ENCODE results near the gene ZFP57.

Gene ZFP57

DNA sequence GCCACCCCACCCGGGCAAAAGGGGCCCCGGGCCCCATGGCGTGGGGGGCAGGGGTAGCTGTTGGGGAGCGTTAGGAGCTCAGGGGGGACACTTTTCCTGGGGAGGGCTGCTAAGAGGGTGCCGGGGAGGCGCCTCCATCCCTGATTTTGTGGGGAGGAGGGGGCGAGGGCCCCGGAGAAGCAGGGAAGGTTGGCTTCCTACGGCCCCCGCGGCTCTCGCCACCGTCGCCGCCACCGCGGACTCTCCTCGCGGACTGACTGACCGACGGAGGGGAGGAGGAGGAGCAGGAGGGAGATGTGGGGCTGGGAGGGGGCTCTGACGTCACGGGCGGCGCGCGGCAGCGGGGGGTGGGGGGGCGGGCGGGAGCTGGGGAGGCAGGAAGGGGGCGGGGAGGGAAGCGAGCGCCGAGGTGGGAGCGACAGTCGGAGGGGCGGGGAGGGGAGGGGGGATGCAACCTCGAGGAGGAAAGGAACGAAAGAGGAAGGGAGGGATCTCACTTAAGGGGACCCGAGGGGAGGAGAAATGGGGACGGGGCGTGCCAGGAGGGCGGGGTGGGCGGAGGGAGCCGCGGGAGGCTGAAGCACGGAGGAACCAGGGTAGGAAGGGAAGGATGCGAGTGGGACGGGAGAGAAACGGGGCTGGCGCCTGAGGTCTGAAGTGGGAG lies 53.1 kb downstream of the ZFP57 start:
- Histone ChIP-seq H4K20me1 (ENCODE audit: insufficient read depth, low read length) (no peaks in the 10 kb centered on the region), H3K36me3 (replicated peaks; ENCODE audit: insufficient read depth, low read length) (no peaks in the 10 kb centered on the region), H3F3A (ENCODE audit: insufficient read depth, low read length) (no peaks in the 10 kb centered on the region), H3K9ac (ENCODE audit: low read length) (peak overlapping the region; percentile 42; the same call in 1 of the 2 replicates), H3K9me3 (replicated peaks; ENCODE audit: insufficient read depth, low read length) (no peaks in the 10 kb centered on the region), H3K4me2 (ENCODE audit: low read depth, low read length) (peak overlapping the region; percentile 97), H3K79me2 (ENCODE audit: low read length) (no peaks in the 10 kb centered on the region), H3K27me3 (replicated peaks; ENCODE audit: insufficient read depth, low read length) (no peaks in the 10 kb centered on the region), H3K4me3 (ENCODE audit: low read length) (peak overlapping the region; percentile 83), H3K4me1 (ENCODE audit: low read length) (0 out of 2 replicates have a peak, but pooled peaks cover 5% of the 10 kb centered on the region), H2AFZ (ENCODE audit: low read length) (peak overlapping the region; percentile 75), H3K9me2 (replicated peaks; ENCODE audit: insufficient read depth, low read length) (no peaks in the 10 kb centered on the region), H3K27ac (ENCODE audit: low read length) (no peak overlapping the region)
- no peak for DNase-seq
- TF ChIP-seq, protein P1, sequence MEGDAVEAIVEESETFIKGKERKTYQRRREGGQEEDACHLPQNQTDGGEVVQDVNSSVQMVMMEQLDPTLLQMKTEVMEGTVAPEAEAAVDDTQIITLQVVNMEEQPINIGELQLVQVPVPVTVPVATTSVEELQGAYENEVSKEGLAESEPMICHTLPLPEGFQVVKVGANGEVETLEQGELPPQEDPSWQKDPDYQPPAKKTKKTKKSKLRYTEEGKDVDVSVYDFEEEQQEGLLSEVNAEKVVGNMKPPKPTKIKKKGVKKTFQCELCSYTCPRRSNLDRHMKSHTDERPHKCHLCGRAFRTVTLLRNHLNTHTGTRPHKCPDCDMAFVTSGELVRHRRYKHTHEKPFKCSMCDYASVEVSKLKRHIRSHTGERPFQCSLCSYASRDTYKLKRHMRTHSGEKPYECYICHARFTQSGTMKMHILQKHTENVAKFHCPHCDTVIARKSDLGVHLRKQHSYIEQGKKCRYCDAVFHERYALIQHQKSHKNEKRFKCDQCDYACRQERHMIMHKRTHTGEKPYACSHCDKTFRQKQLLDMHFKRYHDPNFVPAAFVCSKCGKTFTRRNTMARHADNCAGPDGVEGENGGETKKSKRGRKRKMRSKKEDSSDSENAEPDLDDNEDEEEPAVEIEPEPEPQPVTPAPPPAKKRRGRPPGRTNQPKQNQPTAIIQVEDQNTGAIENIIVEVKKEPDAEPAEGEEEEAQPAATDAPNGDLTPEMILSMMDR (IDR thresholded peaks at IDR 0.05; ENCODE audit: low read length): no peak
- no peak for TF ChIP-seq EZH2 (optimal IDR thresholded peaks at IDR 0.05; ENCODE audit: low read depth, low read length)
- no peak for TF ChIP-seq EZH2phosphoT487 (IDR thresholded peaks at IDR 0.05; ENCODE audit: low read length)

DNA sequence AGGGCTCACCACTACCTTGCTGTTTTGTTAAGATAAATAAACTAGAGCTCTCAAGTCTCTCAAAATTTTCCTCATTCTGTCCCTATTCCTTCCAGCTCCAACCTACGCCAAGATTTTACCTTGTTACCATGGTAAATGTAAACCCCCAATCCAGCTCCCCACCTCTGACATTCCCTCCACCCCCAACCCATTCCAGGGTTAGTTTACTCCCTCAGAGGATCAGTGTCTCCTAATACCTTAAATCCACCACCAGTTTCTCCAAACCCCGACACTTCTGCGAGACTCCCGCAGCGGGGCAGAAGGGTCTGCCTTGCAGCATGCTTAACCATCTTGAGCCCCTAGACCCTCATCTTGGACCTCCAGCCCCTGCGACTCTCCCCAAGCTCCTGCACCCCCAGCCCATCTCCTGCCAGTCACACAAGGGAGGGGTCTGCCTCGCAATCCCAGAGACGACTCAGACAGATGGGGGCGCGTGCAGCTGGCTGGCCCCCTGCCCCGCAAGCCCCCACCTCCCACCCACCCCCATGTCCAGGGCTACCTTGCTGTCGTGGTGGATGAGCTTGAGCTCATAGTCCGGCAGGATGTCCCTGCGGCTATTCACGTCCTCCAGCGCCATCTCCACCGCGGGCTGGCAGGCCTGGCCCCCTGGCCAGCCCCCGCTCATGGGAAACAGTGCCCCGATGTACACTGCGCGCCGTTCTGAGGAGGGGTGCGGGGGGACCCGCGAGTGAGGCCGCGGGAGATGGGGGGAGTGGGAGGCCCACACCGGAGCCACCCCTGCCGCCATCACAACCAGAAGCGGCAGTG lies 53.8 kb downstream of the ZFP57 start:
- H3K9ac ChIP-seq (ENCODE audit: low read length): no peak overlapping the region
- H3K4me1 ChIP-seq (ENCODE audit: low read length): 0 out of 2 replicates have a peak, but pooled peaks cover 5% of the 10 kb centered on the region
- H3K4me3 ChIP-seq (ENCODE audit: low read length): peak overlapping the region; percentile 30; the same call in 1 of the 2 replicates
- DNase-seq: no peak
- no peaks in the 10 kb centered on the region for H3K79me2 ChIP-seq (ENCODE audit: low read length)
- TF ChIP-seq EZH2 (optimal IDR thresholded peaks at IDR 0.05; ENCODE audit: low read depth, low read length) (no peak), EZH2phosphoT487 (IDR thresholded peaks at IDR 0.05; ENCODE audit: low read length) (no peak)
- TF ChIP-seq, protein P1 (IDR thresholded peaks at IDR 0.05; ENCODE audit: low read length): no peak
- H3K27me3 ChIP-seq (replicated peaks; ENCODE audit: insufficient read depth, low read length): no peaks in the 10 kb centered on the region
- no peaks in the 10 kb centered on the region for H3K36me3 ChIP-seq (replicated peaks; ENCODE audit: insufficient read depth, low read length)
- H3K9me3 ChIP-seq (replicated peaks; ENCODE audit: insufficient read depth, low read length): no peaks in the 10 kb centered on the region
- H4K20me1 ChIP-seq (ENCODE audit: insufficient read depth, low read length): no peaks in the 10 kb centered on the region
- peak overlapping the region; percentile 39; the same call in 1 of the 2 replicates for H3K4me2 ChIP-seq (ENCODE audit: low read depth, low read length)
- no peak overlapping the region for H2AFZ ChIP-seq (ENCODE audit: low read length)
- no peak overlapping the region for H3K27ac ChIP-seq (ENCODE audit: low read length)
- no peaks in the 10 kb centered on the region for H3K9me2 ChIP-seq (replicated peaks; ENCODE audit: insufficient read depth, low read length)
- H3F3A ChIP-seq (ENCODE audit: insufficient read depth, low read length): no peaks in the 10 kb centered on the region

DNA sequence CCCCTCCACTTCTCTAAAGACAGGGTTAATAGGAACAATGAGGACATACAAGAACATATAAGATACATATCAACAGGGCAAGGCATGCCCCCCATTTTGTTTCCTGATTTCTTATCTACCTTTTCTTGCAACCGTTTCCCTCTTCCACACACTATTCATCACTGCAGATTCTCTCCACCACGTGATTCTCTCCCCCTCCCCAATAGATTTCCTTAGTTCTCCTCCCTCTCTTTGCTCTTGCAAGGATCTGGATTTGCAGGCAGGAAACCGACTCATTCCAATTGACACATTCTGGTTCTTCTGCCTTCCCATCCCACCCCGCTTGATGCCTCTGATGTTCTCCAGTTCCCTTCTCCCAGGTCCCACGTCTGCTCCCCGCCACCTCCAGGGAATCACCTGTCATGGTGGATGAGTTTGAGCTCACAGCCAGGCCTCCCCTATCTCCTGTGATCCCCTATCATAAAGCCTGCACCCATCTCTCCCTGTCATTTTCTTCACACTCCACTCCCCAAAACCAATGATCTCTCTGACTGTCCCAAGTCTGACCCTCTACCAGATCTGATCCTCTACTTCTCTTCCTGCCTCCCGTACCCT lies 55.5 kb downstream of the ZFP57 start:
- H3K27me3 ChIP-seq (replicated peaks; ENCODE audit: insufficient read depth, low read length): no peaks in the 10 kb centered on the region
- H3K36me3 ChIP-seq (replicated peaks; ENCODE audit: insufficient read depth, low read length): no peaks in the 10 kb centered on the region
- no peaks in the 10 kb centered on the region for H3F3A ChIP-seq (ENCODE audit: insufficient read depth, low read length)
- DNase-seq: no peak
- H3K9me3 ChIP-seq (replicated peaks; ENCODE audit: insufficient read depth, low read length): no peaks in the 10 kb centered on the region
- H3K4me1 ChIP-seq (ENCODE audit: low read length): 0 out of 2 replicates have a peak, but pooled peaks cover 5% of the 10 kb centered on the region
- H3K27ac ChIP-seq (ENCODE audit: low read length): no peak overlapping the region
- H3K4me3 ChIP-seq (ENCODE audit: low read length): no peak overlapping the region
- no peak overlapping the region for H3K4me2 ChIP-seq (ENCODE audit: low read depth, low read length)
- no peak overlapping the region for H2AFZ ChIP-seq (ENCODE audit: low read length)
- H4K20me1 ChIP-seq (ENCODE audit: insufficient read depth, low read length): no peaks in the 10 kb centered on the region
- TF ChIP-seq, protein P1 (IDR thresholded peaks at IDR 0.05; ENCODE audit: low read length): no peak
- no peak for TF ChIP-seq EZH2phosphoT487 (IDR thresholded peaks at IDR 0.05; ENCODE audit: low read length)
- no peak for TF ChIP-seq EZH2 (optimal IDR thresholded peaks at IDR 0.05; ENCODE audit: low read depth, low read length)
- H3K9ac ChIP-seq (ENCODE audit: low read length): no peak overlapping the region
- H3K9me2 ChIP-seq (replicated peaks; ENCODE audit: insufficient read depth, low read length): no peaks in the 10 kb centered on the region
- no peaks in the 10 kb centered on the region for H3K79me2 ChIP-seq (ENCODE audit: low read length)

Data from MM.1S (cell line).